ENCODE data around the gene ZSWIM6.
A peak's percentile ranks its signal among the peaks of the same experiment; 100 is the strongest.

Gene ZSWIM6

GRCh38 chr5:61332851-61333320, 828 bp downstream of the ZSWIM6 start:
- DNase-seq (ENCODE audit: low read depth), result peak; percentile 64

DNA sequence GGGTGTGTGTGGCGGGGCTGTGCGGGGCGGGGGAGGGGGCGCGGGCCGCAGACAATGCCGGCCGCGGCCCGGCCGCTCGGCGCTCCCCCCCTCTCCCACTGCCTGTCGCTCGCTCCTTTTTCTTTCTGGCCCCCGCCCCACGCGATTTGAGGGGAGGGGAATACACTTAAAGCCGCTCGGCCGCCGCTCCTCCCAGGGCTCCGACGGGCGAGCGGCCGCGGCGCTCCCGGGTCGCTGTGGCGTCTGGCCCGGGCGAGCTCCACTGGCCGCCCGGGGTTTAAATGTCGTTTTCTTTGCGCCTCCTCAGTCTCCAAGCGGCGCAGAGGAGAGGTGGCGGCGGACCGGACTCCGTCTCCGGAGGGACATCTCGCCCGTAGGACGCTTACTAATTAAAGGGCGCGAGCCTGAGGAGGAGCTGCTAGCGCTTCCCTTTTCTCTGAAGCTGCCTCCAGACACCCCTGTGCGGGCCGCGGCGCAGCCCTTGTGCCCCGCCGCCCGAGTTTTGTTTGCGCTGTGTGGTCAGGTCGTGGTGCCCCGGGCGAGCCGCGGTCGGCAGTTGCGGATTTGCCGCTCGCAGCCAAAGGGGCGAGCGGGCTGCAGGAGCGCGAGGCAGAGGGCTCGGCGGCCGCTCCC, 1.4 kb downstream of the ZSWIM6 start:
- DNase-seq (ENCODE audit: low read depth), result no peak

DNA sequence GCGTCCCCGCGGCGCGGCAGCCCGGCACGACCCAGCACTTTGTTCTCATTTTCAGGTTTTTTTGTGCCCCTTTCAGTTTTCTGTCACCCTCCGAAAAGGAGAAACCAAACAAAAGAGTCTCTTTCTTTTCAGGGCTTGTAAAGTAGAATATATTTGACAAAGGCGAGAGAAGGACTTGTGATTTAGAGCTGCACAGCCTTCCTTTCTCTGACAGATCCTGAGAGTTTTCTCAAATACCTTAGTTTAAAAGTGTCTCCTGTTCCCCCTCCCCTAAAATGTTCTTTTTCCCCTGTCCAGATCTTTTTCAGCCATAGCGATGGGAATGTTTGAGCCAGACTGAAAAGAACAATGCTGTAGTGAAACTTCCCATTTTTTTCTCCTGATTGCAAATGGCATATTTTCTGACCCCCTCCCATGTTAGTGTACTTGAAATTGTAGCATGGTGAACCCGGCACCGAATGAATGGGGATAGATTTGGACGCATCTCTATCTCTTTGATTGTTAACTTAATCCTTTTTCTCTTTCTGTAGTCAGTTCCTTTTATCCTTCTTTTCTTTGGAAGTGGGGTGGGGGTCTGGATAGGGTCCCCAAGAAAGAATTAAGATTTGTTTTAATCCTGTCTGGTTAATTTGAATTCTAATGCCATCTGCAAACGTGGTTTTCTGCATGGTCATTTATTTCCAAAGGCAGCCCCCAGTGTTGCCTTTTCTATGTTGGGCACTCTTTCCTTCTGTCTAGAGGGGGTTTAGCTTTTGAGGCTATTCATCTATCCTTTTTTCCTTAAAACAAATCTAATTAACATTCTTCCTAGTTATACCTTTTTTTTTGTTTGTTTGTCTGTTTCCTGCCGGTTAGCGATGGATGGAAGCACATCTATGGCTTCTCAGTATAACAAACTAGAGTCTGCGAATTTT, 2.2 kb downstream of the ZSWIM6 start:
- DNase-seq (ENCODE audit: low read depth), result no peak

GRCh38 chr5:61334868-61335615, 3.0 kb downstream of the ZSWIM6 start:
- DNase-seq (ENCODE audit: low read depth), result peak; percentile 94

- no peak for DNase-seq (ENCODE audit: low read depth)
Observed at GRCh38 chr5:61339764-61340163, 7.7 kb downstream of the ZSWIM6 start.

DNA sequence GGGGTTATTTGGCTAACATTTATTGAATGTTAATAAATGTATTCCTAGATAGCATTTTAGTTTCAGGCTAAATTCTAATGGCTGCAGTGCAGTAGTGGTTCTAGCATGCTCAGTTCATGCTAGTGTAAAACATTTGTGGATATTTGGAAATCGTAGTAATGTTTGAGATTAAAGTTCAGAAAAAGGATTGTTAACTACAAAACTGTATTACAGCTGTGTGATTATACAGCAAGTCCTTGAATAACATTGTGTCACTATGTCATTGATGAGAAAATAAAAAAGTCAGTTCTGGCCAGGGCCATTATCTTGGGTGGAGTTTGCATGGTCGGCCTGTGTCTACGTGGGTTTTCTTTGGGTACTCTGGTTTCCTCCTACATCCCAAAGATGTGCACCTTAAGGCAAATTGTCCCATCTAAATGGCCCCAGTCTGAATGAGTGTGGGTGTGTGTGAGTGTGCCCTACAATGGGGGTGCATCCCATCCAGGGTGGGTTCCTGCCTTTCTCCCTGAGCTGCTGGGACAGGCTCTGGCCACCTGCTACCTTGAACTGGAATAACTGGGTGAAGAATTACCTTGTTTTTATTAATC, 8.8 kb downstream of the ZSWIM6 start:
- no peak for DNase-seq (ENCODE audit: low read depth)

DNA sequence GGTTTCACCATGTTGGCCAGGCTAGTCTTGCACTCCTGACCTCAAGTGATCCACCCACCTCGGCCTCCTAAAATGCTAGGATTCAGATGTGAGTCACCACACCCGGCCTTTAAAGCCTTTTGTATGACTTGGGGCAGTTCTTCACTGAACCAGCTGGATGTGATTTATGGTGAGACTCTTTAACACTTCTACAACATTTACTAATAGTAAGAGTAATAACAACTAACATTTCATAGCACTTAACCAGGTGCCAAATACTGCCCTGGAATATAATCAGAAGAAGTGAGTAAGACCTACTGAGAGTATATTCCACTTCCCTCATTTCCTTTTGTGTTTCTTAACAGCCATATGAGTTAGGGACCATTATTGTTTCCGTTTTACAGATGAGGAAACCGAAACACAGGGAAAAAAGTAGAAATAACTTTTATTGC, 10.0 kb downstream of the ZSWIM6 start:
- peak; percentile 65 for DNase-seq (ENCODE audit: low read depth)

GRCh38 chr5:61344187-61344944, 12.3 kb downstream of the ZSWIM6 start:
- no peak for DNase-seq (ENCODE audit: low read depth)

DNA sequence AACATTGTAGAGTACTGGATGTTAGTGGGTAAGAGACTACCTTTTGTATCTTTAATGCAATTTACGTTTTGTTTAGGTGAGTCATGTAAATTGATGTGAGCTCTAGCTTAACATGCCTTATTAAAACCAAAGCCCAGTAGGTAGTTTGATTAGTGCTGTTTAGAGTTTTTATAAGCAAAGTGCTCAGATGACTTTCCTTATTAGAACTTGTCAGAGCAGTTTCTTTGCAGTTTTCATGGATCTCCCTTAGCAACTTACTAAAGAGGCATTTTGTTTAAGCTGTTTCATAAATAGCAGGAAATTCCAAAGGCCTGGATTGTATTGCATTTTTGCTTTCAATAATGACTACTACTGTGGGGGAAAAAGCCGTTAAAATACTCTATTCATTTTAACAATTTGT, 14.5 kb downstream of the ZSWIM6 start:
- DNase-seq (ENCODE audit: low read depth), result no peak

- DNase-seq (ENCODE audit: low read depth), result peak; percentile 49
Observed at GRCh38 chr5:61347080-61347479, 15.0 kb downstream of the ZSWIM6 start.

- no peak for DNase-seq (ENCODE audit: low read depth)
Observed at GRCh38 chr5:61348447-61348846, 16.4 kb downstream of the ZSWIM6 start.

DNA sequence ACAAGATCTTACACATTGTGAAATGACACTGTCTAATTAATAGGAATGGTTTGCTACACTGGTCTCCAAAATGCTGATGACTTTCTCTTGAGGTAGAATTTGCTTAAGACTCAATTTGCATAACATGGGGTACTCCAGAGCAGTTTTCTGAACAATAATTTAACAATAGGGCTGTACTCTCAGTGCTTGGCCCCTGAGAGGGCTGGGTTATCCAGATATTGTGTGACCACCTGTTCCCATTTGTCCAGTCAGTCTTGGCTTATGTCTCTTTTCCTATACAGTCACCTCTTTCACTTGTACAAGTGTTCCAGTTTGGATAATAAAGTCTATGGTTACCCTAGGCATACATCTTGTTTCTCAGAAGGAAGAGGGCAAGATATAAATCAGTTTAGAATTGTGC, 17.9 kb downstream of the ZSWIM6 start:
- DNase-seq (ENCODE audit: low read depth), result no peak

DNA sequence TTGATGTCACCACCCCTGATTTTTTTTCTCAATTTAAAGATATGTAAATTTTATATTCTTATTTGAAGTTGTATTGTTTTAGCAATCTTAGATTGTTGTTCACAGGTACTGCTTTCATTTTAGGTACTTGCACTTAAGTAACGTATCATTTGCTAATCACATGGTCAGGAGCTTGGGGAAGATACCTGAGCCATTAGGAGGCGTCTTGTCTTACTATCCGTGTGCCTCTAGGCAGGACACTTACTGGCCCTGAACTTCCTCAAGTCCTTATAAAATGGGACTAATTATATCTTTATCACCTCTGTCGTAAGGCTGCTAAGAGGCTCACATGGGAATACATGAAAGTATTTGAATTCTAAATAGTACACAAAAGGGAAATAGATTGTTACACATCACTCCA, 18.5 kb downstream of the ZSWIM6 start:
- no peak for DNase-seq (ENCODE audit: low read depth)

DNA sequence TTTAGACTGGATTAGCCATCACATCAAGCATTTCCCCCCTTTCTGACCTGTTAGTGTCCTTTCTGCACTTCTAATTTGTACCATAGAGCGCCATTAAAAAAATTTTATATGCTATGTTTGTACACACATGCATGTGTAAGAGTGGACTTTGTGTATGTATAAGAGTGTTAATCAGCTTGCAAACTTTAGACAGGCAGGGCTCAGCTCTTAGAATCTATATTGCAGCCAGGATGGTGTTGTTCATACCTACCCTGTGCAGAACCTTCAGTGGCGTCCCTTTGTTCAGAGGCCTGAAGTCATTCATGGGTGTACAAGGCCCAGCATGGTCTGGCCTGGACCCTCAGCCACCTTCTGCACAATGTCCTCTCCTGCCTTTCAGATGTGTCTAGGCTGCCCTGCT, 19.7 kb downstream of the ZSWIM6 start:
- DNase-seq (ENCODE audit: low read depth), result no peak

- DNase-seq (ENCODE audit: low read depth), result no peak
Observed at GRCh38 chr5:61352180-61352579, 20.1 kb downstream of the ZSWIM6 start.

GRCh38 chr5:61352612-61353156, 20.6 kb downstream of the ZSWIM6 start:
- no peak for DNase-seq (ENCODE audit: low read depth)

DNA sequence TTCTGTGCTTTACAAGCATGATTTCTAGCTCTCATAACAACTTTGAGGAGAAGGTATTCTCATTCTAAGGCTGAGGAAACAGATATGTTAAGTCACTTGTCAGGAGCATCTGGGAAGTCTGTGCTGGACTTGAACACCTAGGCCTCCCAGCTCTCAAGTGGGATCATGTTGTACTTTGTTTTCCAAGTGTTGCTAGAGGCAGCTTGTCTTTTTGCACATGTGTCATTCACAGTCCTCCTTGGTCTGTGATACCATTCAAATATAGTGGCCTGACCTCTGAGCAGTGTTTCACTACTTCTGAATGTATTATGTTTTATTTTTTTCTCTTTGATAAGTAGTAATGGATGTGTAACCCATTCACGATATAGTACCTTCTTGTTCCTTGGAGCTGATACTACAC, 21.2 kb downstream of the ZSWIM6 start:
- DNase-seq (ENCODE audit: low read depth), result no peak

GRCh38 chr5:61354199-61354598, 22.1 kb downstream of the ZSWIM6 start:
- DNase-seq (ENCODE audit: low read depth), result no peak

GRCh38 chr5:61357745-61358144, 25.7 kb downstream of the ZSWIM6 start:
- DNase-seq (ENCODE audit: low read depth), result no peak

DNA sequence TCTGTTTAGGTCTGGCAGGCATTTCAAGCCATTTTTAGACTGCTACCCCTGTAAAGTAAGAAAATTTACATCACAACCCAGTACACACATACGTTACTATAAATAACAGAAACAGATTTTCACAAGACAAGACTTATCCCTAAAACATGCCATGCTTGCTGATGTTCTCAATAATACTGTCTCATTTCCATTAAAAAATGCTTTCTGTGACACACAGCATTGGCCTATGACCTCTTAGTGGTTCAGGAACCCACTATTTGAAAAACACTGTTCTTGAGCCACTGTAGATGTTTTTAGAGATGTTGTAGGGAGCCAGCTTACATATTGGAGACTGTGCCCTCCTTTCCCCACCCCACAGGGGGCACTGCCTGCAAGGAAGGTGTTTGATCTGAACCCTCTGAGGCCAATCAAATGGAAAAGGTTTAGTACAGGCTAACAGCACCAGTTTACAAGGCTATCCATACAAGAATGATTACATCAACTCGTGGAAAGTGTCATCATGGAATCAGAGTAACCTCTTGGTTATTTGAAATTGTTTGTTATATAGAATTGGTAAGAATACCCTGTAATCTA, 30.8 kb downstream of the ZSWIM6 start:
- no peak for DNase-seq (ENCODE audit: low read depth)

All from amniotic epithelial cell (primary cell).